ENCODE data around the gene FGF1.

Gene FGF1

DNA sequence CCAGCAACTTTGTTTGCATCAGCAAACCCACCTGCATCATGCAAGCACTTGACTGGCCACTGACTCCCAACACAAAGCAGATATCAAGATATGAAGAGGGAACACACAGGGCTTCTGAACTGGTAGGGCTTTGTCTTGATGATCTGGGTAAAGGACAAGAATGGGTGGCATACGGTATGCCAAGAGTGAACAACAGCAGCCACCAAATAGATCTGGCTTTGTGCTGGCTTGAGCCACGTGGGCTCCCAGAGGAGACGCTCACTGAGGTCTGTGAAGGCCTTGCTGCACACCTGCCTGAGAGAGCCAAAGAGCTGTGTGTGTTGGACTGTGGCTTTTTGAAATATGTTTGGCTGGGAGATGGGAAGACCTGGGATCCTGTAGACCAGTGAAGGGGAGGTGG is 43.5 kb downstream of the FGF1 start:
- DNase-seq (ENCODE audit: low spot score), result no peak

DNA sequence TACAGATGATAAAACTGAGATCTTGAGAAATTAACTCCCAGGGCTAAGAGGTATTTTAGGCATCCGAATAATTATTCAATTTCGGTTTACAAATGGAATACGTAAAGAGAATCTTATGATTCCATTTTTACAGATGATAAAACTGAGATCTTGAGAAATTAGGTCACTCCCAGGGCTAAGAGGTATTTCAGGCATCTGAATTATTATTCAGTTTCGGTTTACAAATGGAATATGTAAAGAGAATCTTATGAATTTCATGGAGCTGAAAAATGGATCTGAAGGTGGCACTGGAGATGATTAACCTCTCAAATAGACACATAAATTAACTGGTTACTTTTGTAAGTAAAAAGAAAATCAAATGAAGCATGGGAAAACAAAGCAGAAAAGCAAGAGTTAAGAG is 44.2 kb downstream of the FGF1 start:
- DNase-seq (ENCODE audit: low spot score), result no peak

DNA sequence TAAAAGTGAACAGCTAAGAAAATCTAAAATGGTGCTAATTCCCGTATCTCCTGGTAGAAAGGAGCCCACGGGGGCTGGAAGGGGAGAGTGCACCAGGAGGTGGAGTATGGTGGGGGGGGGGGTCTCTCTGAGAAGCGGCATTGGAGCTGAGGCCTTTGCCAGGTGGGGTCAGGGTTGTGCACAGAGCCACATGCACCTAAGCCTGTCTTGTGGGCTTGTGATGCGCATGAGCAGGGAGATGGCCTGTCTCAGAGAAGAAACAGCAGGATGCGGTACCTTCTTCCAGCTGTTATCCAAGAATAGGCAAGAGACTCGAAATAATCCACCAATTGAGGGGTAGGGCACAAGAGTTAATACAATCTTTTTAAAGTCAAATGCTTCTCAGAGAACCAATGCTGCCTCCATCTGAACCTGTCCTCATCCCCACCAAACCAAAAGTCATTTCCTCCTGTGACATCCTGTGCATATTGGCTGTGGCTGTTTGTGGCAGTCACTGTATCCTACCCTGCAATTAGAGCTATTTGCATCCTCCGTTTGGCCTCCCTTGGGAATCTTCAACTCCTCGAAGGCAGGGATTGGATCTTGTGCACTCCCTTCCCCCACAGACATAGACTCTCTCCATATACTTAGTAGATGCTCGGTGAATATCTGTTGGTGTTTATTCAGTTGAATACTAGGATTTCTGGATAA is 45.4 kb downstream of the FGF1 start:
- DNase-seq (ENCODE audit: low spot score), result no peak

DNA sequence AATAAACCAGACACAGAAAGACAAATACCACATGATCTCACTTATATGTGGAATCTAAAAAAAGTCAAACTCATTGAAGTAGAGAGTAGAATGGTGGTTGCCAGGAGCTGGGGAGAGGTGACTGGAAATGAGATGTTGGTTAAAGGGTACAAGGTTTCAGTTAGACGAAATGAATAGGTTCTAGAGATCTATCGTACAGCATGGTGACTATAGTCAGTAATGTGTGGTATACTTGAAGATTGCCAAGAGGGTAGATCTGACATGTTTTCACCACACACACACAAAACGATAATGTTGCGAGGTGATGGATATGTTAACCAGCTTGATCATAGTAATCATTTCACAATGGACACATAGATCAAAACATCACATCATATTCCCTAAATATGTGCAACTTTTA is 46.4 kb downstream of the FGF1 start:
- DNase-seq (ENCODE audit: low spot score), result no peak

DNA sequence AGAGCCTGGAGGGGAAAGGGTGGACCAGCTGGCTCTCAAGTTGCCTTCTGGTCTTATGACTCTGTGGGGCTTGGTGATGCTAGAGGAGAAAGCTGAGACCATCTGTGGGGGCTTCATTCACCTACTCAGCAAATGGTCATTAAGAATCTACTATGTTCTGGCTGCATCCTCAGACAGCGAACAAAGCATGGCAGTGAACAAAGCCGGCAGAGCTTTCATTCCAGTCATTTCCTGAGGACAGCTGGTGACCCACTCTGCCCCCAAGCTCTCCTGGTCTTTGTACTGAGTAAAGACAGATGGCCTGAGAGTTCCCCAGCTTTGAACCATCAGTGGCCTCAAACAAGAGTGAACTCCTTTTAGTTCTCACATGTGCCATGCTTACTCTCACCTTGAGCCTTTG is 48.0 kb downstream of the FGF1 start:
- DNase-seq (ENCODE audit: low spot score), result no peak

DNA sequence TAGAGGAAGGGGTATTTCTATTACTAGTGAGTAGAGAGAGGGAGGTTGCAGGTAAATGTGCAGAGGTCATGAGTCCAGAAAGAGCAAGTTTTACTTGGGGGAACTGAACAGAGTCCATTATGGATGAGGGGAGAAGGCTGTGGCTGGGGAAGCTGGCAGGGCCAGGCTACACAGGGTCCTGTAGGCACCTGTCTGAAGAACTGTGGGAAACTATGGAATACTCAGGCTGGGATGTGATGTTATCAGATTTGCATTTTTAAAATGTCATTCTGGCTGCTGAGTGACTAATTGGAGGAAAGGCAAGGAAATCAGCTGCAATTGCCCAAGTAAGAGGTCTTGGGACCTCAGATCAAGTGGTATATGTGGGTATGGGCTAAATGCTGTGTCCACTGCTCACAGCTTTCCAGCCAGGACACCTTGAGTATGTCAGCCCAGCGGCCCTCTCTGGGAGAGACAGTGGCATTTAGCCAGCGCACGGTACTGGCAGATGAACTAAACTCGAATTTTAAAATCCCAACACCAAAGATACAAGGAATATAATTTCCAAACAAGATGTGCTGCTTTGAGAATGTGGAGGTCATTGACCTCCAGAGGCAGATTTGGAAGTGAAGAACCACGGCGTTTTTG is 49.1 kb downstream of the FGF1 start:
- DNase-seq (ENCODE audit: low spot score), result no peak

DNA sequence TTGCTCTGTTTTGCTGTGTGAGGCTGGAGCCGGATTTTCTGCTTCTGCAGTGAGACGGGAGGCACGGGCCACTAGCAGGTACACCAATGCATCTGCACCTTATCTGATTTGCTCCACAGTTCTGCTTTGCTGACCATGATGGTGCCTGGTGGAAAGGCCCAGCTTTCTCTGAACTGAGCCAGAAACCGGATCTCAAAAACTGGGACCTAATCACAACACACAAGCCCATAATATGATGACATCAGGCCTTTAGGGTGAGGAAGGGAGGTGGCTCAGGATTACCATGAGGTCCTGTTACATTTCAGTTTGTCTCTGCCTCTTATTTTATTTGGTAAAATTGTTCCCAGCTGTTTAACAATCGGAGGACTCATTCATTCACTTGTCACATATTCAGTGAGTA is 49.8 kb downstream of the FGF1 start:
- DNase-seq (ENCODE audit: low spot score), result no peak

DNA sequence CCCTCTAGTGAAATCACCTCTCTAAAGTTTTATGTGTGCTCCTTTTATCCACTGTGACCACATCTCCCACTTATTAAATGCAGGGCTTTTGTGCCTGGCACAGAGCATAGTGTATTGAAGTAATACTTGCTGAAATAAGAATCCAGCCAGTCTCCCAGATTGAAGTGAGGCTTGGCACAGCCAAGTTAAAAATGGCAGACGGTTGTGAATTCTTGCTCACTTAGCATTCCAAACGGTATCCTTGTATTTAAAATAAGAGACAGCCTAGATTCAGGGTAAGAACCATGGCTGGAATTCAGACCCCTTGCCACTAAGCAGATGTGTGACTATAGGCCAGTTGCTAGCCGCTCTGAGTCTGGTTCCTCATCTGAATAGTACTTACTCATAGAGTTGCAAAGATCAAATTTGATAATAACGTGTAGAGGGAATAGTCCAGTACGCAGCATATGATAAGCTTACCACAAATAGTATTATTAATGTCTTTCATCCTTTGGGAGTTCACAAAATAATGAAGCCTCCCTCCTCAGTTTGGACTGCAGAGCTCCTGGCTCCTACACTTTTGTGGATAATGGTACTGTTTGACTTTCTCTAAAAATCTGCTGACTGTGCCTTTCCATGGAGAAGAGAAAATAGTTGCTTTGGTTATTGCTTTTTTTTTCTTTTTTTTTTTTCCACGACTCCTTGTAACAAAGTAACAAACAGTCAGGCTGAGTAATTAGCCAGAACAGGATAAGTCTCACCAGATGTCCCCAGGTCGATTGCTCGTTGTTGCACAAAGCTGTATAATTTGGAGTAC is 51.5 kb downstream of the FGF1 start:
- no peak for DNase-seq (ENCODE audit: low spot score)

DNA sequence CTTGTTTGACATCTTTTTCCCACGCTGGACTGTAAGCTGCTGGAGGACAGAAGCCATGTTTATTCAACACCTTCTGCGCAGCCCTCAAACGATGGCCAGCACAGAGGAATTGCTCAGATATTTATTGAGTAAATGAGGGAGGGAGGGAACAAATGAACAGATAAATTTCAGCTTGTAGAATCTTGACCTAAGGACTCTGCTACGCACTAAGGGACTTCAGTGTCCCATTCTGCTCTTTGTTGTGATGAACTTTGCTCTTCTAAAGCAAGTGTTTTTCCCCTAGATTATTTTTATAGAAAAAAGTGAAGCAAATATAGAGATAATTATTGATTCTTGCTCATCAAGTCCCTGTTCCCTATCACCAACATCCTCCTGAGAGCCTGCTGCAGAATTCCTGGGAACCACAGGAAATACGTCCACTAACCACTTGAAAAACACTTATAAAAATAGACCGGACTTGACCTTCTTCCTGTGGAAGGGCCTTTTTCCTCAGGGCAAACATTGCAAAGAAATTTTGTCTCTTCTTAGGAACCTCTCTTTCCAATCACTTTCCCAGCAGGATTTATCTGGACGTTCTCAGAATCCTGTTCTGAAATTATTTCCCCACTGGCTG is 54.9 kb downstream of the FGF1 start:
- no peak for DNase-seq (ENCODE audit: low spot score)

DNA sequence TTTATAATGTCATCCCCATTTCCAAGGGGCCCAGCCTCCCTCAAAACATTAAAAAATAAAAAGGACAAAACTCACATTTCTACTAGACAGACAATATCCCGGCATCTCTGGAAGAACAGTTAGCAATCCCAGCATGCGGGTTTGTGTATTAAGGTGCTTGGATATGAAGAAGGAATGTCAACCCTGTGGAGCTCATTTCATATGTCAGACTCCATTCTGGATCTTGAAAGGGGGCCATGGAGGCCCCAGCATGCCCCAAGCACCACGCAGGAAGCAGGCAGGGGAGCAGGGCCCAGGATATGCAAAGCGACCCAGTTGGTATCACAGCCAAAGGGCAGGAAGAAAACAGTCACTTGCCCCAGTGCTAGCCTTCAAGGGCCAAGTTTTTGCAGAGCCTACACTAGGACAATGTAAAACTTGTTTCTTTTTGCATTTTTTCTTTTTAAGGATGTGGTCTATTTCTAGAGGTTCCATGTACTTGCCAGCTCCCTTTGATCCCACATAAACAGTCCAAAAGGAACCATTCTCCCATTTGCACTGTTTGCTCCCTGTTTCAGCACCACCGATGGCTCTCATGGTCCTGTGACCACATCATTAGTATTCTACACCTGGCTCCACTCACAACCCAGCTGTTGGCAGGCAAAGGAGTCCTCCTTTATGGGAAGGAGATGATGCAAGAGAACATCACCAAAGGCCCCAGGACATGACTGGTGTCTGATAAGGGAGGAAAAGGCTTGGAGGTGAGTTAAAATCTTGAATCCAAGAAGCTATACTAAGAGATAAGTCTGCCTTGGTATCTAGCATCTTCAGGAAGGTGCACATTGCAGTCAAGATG is 58.3 kb downstream of the FGF1 start:
- no peak for DNase-seq (ENCODE audit: low spot score)

DNA sequence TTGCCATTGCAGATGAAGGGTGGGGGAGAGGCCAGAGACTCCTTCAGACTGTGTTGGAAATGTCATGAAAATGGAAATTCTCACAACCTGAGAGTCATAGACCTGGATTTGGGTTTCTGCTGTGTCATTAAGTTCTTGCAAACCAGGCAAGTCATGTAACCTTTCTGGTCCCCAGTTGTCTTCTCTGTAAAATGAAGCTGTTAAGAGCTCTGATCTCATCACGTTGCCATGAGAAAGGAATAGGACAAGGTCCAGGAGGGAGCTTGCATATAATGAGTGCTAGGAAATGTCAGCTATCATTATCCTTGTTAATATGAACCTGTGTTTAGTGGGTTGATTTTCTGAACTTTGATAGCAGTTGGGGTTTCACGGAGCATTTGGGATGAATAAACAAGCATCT is 59.1 kb downstream of the FGF1 start:
- no peak for DNase-seq (ENCODE audit: low spot score)

DNA sequence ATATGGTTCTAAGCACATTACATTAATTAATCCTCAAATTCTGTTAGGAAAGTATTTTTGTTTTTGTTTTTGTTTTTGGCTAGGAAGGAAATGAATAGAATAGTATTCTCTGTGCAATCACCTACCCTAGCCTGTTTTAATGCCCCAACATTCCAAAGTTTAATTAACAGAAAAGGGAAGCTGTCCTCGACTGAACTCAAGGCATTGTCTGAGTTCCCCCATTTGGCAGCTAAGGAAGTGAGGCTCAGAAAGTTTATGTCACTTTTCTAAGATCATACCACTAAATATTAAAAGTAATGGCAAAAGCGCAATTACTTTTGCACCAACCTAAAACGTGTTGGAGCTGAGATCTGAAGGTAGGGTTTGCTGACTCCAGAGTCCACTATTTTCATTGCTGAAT is 59.8 kb downstream of the FGF1 start:
- no peak for DNase-seq (ENCODE audit: low spot score)

DNA sequence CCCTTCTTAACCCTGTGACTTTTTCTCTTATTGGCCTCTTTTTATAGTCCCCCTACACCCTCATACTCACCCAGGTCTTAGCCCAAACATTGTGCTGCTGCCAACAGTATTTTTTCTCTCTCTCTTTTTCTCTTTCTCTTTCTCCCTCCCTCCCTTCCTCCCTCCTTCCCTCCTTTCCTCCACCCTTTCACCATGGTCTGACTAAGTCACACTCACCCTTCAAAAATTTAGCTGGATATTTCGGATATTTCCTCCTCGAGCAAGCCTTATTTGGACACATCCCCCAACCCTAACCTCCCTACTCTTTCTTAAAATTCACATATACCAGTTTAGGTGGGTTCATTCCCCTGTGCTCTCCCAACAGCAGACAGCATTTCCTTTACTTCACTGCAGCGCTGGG is 64.7 kb downstream of the FGF1 start:
- DNase-seq (ENCODE audit: low spot score), result no peak

DNA sequence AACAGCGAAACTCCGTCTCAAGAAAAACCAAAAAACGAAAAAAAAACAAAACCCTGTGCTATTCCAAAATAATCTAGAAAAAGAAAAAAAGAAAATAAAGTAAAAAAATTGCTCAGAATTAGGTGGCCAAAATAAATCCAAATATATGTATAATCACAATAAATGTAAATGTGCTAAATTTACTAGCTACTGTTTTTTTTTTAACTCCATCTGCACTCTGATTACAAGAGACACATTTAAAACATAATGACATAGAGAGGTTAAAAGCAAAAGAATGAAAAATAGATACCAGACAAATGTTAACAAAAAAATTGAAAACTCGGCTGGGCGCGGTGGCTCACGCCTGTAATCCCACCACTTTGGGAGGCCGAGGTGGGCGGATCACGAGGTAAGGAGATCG is 66.1 kb downstream of the FGF1 start:
- no peak for DNase-seq (ENCODE audit: low spot score)

DNA sequence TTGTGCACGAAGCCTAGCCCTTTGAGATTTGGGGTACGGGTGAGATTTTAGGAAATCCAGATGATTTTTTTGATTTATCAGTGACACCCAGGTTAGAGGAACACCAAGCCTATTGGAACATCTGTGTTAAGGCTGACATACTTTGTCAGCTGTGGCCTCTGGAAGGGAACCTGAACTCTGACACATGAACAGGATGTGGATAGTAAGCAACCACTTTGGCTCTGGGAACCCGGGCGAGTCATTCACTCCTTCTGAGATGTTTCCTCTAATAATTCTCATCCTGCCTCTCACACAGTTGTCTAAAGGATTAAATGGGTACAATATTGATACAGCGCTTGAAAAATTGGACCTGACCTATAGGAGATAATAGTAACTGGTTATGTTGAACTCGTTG is 67.8 kb downstream of the FGF1 start:
- no peak for DNase-seq (ENCODE audit: low spot score)

DNA sequence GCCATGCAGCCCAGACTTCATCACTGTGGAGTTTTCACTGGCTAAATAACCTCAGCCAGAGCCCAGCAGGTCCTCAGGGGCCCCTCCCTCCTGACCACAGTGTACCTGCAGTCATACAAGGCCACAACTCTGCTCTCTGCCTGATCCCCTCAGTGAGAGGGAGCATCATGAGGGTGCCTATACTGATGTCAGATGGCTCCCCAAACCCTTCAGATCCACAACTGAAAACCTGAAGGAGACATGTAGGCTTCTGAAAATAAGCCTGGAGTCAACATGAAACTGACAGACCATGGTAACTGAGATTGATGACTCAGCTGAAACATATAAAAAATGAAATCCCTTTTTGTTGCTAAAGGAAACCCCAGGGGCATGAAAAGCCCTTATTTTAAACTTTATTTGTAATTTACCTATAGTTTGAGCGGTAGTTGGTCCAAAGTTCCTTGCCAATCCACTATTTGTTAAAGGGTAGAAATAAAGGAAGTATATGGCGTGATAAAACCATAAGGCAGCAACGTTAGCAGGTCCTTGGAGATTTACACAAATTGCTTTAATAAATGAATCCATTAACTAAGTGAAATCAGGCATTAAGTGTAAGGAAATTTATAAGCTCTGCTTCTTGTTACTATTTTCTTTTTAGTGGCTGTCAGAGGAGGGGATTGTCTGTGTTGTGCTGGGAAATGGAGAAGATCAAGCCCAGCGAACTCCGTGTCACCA is 68.3 kb downstream of the FGF1 start:
- DNase-seq (ENCODE audit: low spot score), result no peak

DNA sequence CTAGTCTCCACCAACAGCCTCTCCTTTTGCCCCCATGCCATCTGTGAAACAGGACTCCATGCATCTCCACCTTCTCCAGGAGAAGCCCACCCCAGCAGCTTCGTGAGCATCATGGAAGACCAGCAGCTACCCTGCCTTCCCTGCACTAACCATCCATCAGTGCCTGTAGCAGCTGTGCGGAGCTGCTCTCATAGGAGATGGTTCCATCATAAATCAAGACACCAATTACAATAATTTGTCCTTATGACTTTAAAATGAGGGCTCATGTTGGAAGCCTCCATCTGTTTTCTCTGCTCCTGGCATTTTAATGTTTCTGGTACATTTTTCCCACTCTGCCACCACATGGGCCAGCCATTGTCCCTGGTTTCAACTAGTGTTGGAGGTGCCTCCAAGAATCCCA is 69.9 kb downstream of the FGF1 start:
- DNase-seq (ENCODE audit: low spot score), result no peak

DNA sequence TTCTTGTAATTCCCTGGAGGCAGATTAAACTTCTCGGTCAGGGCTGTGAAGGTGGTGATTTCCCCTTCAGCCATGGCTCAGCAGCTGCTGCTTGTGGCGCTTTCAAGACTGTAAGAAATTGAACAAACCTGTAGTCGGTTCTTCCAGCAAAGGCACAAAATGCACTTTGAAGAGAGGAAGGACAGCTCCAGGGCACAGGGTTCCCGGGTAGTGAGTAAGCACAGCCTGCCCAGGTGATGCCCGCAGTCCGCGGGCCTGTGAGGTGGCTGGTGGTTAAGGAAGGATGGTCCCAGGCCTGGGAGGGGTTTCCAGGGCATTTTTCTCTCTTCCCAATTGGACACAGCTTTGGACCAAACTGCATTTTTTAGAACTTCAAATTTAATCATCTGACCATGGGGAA is 71.8 kb downstream of the FGF1 start:
- DNase-seq (ENCODE audit: low spot score), result no peak

DNA sequence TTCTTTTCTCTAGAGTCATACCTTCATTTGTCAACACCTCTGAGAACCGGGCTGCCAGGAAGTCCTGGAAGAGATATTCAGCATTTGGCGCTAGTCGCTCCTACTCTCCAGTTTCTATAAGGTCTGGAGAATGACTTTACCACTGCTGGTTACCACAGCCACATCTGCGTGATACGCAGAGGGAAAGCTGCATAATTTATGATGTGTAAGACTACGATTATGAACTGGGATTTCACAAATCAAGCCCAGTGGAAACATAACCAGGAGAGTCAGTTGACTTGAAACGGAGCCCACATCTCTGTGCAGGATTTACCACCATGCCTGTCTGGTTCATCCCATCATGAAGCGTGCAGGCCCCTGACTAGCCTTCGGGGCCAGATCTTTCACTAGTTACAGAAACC is 72.6 kb downstream of the FGF1 start:
- DNase-seq (ENCODE audit: low spot score), result no peak

DNA sequence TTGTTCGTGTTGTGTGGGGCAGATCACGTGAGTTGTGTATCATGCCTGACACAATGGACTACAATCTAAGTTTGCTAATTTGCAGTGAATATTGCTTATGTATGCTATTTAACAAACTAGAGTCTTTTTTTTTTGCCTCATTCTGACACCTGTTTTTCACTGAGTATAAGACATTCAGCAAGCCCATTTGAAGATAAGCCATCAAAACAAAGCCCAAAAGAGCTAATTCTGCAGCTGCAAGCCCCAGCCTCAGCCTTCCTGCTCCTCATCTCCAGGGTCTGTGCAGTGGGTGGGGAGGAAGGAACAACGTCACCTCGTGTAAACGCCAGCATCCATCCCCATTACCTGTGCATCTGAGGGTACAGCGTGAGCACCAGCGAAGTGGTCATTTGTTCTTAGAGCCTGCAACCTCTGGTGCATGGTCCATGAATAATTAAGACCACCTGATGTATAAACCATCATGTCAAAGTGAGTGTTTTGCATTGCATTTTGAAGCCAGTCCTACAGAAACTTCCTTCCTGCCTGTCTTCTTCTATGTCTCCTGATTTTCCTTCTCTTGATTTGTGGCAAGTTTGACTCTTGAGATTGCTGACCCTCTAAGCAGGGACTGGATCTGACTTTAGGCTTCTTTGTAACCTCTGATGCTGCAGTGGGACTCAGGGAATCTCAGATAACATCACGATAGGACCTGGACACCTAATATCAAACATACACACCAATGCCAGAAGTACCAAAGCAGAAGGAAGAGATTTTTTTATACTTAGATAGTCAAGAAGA is 73.2 kb downstream of the FGF1 start:
- no peak for DNase-seq (ENCODE audit: low spot score)

DNA sequence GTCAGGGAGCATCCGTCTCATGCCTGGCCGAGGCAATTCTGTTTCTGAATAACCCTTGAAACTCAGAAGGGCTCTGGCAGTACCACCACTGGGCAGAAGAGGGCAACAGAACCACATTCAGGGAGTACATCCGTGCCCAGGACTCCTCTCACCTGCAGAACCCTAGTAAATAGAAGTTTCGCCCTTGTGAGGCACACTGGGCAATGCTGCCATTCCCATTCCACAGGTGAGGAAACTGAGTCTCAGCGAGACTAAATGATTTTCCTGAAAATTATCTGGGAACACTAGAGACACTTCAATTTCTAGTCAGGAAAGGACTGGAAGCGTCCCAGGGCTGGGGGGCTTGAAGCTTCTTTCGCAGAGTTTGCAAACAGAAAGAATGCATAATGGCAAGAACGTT is 74.7 kb downstream of the FGF1 start:
- DNase-seq (ENCODE audit: low spot score), result peak; percentile 58
